KMS-11 (cell line): Measurements from ENCODE around the gene HAT1.

ENCODE experiments used
- H2AFZ ChIP-seq: fragments of 200-600 bp; sonication (generic); 2 replicates; pipeline ENCODE4 v1.6.1; 2016; ENCODE audit warnings: antibody characterized with exemption, mixed run types, low read depth
- H3K27ac ChIP-seq: fragments of 200-600 bp; sonication (generic); 2 replicates; pipeline ENCODE4 v1.6.1; 2016; ENCODE audit warnings: mild to moderate bottlenecking, mixed run types
- H3K27me3 ChIP-seq: fragments of 200-600 bp; sonication (generic); 2 replicates; pipeline ENCODE4 v1.6.1; 2017; ENCODE audit warnings: mild to moderate bottlenecking, low read depth, mixed run types, moderate library complexity; ENCODE audit not compliant: insufficient read depth
- H3K36me3 ChIP-seq: fragments of 200-600 bp; sonication (generic); 2 replicates; pipeline ENCODE4 v1.6.1; 2017; ENCODE audit warnings: mild to moderate bottlenecking, mixed run types; ENCODE audit not compliant: insufficient read depth
- H3K4me1 ChIP-seq: fragments of 200-600 bp; sonication (generic); 2 replicates; pipeline ENCODE4 v1.6.1; 2016; ENCODE audit warnings: mild to moderate bottlenecking, low read depth, mixed run types; ENCODE audit not compliant: poor library complexity, severe bottlenecking
- H3K4me2 ChIP-seq: fragments of 200-600 bp; sonication (generic); 2 replicates; pipeline ENCODE4 v1.7.0; 2016; ENCODE audit warnings: mild to moderate bottlenecking, mixed run types
- H3K4me3 ChIP-seq: fragments of 200-600 bp; sonication (generic); IDR thresholded peaks from 2 replicates; pipeline ENCODE4 v1.6.1; 2017; ENCODE audit warnings: low read depth, low read length, mixed read lengths; ENCODE audit not compliant: insufficient read depth
- H3K79me2 ChIP-seq: fragments of 200-600 bp; sonication (generic); 2 replicates; pipeline ENCODE4 v1.6.1; 2016; ENCODE audit warnings: low read depth, mixed run types; ENCODE audit not compliant: insufficient read depth
- H3K9ac ChIP-seq: fragments of 200-600 bp; sonication (generic); 2 replicates; pipeline ENCODE4 v1.6.1; 2016; ENCODE audit warnings: mild to moderate bottlenecking, mixed run types
- H4K20me1 ChIP-seq: fragments of 200-600 bp; sonication (generic); 2 replicates; pipeline ENCODE4 v1.6.1; 2016; ENCODE audit warnings: mild to moderate bottlenecking, mixed run types; ENCODE audit not compliant: insufficient read depth
- CTCF ChIP-seq: fragments of 200-600 bp; sonication (generic); conservative IDR thresholded peaks from 2 replicates; pipeline ENCODE4 v1.6.1; 2017; ENCODE audit warnings: low read depth, mild to moderate bottlenecking, antibody characterized with exemption, low read length, moderate library complexity, mixed read lengths

Gene HAT1

GRCh38 chr2:171909266-171909665 lies 13.0 kb upstream of the HAT1 start:
- peaks cover 6% of the 10 kb centered on the region for H3K4me1 ChIP-seq
- no peaks in the 10 kb centered on the region for H3K79me2 ChIP-seq
- TF ChIP-seq CTCF = no peak
- no peak overlapping the region for H2AFZ ChIP-seq
- no peak overlapping the region for H3K9ac ChIP-seq
- H3K27me3 ChIP-seq = no peaks in the 10 kb centered on the region
- H3K4me3 ChIP-seq = no peak overlapping the region
- H3K36me3 ChIP-seq = no peaks in the 10 kb centered on the region
- no peaks in the 10 kb centered on the region for H4K20me1 ChIP-seq
- H3K27ac ChIP-seq = no peak overlapping the region
- H3K4me2 ChIP-seq = no peak overlapping the region

- Histone ChIP-seq H3K27ac (no peak overlapping the region), H3K4me1 (peaks cover 6% of the 10 kb centered on the region), H3K4me3 (no peak overlapping the region), H4K20me1 (no peaks in the 10 kb centered on the region), H3K9ac (no peak overlapping the region), H3K36me3 (no peaks in the 10 kb centered on the region), H3K79me2 (no peaks in the 10 kb centered on the region), H2AFZ (no peak overlapping the region), H3K4me2 (no peak overlapping the region), H3K27me3 (no peaks in the 10 kb centered on the region)
- TF ChIP-seq CTCF = no peak
Observed at GRCh38 chr2:171910494-171910893, 11.8 kb upstream of the HAT1 start.

- Histone ChIP-seq H3K27me3 (no peaks in the 10 kb centered on the region), H3K27ac (no peak overlapping the region), H3K36me3 (no peaks in the 10 kb centered on the region), H3K4me1 (no peaks in the 10 kb centered on the region), H3K4me2 (no peak overlapping the region), H3K4me3 (no peak overlapping the region), H4K20me1 (no peaks in the 10 kb centered on the region), H2AFZ (no peak overlapping the region), H3K79me2 (no peaks in the 10 kb centered on the region), H3K9ac (no peak overlapping the region)
- TF ChIP-seq CTCF = no peak
Observed at GRCh38 chr2:171913517-171913916, 8.7 kb upstream of the HAT1 start.

GRCh38 chr2:171919453-171919852 lies 2.8 kb upstream of the HAT1 start:
- Histone ChIP-seq H3K27ac (no peak overlapping the region), H4K20me1 (no peaks in the 10 kb centered on the region), H3K27me3 (no peaks in the 10 kb centered on the region), H2AFZ (no peak overlapping the region), H3K9ac (no peak overlapping the region), H3K36me3 (no peaks in the 10 kb centered on the region), H3K4me1 (peaks cover 22% of the 10 kb centered on the region), H3K4me3 (no peak overlapping the region), H3K79me2 (peaks cover 19% of the 10 kb centered on the region), H3K4me2 (no peak overlapping the region)
- TF ChIP-seq CTCF = no peak

GRCh38 chr2:171921970-171922229 lies 361 bp upstream of the HAT1 start:
- Histone ChIP-seq H3K79me2 (peaks cover 31% of the 10 kb centered on the region), H3K27ac (peak overlapping the region; percentile 78), H3K27me3 (no peaks in the 10 kb centered on the region), H2AFZ (peak overlapping the region; percentile 87), H3K4me3 (no peak overlapping the region), H4K20me1 (no peaks in the 10 kb centered on the region), H3K36me3 (no peaks in the 10 kb centered on the region), H3K9ac (peak overlapping the region; percentile 88; the same call in 1 of the 2 replicates), H3K4me1 (peaks cover 34% of the 10 kb centered on the region), H3K4me2 (peak overlapping the region; percentile 75)
- TF ChIP-seq CTCF = no peak
